Measurements from ENCODE around the gene GDPD4. TPM values are rescaled to one million over a fixed set of nuclear protein-coding genes. Genes with fewer than 3 reads are reported as not detected.

The GDPD4 gene
- total RNA-seq, 1 experiment from 2014 or later, result not detected

DNA sequence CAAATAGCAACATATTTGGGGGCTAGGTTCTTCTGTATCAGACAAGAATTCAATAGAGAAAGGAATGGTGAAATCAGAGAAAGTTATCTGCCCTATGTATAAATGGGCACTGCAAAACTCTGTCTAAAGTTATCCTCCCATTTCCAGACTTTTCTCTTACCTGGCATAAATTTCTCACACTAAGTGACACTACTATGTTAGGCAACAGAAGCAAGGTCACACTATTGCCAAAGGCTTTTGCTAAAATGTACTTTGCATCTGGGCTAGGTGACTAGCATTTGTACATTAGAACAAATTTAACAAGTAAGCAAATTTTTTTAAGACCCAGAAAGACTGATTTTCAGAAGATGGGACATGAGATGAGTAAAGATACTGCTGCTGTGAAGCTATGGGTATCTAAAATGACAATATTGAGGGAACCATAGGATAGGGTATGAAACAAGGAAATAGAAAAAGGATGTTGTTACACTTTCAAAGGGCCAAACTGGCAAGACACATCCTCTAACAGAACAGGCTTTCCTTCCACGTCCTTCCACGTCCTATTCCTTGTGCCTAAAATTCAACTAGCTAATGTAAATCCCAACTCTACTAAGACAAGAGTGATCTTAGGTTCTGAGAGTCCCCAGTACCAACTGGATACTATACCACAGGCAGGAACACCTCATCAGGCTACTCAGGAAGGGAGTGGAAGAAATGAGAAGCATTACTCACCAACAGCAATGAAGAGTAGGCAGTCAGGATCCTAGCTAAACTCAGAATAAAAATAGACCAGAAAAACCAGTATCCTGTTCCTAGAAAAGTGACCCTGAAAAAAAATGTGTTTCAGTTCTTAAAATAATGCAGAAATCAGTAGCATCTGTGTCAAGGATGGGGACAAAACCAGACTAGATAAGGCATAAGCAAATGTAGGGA is 22.6 kb downstream of the GDPD4 start:
- TF ChIP-seq SP1 (IDR thresholded peaks at IDR 0.05; ENCODE audit: low read depth), result peak; percentile 21; the same call in 1 of the 2 replicates
- no peak for TF ChIP-seq EZH2phosphoT487 (IDR thresholded peaks at IDR 0.05; ENCODE audit: borderline replicate concordance)

DNA sequence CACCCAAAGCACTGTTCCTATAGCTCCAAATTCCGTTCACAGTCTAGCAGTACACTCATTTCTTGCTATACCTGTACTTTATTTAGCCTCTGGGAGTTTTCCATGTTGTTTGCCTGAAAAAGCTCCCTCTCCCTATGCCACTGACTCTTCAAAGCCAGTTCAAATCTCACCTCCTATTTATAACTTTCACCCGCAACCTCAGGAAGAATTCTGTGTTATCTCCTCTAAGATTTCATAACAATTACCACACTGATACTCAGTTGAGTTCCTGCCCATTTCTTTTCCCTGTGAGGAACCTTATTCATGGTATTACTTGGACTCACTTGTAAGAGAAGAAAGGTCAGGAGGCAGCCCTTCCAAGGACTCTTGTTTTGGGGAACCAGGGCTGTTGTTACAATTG is 25.2 kb downstream of the GDPD4 start:
- no peak overlapping the region for H3K9ac ChIP-seq (ENCODE audit: low read length)
- H3K27me3 ChIP-seq (ENCODE audit: insufficient read depth, low read length), result no peaks in the 10 kb centered on the region
- H3K4me2 ChIP-seq (ENCODE audit: low read length), result no peak overlapping the region
- ATAC-seq, result no peak
- ChIA-PET CTCF (no interaction called here), RAD21 (ENCODE audit: low non-redundant PET in 1 of 2, low total read pairs in 2 of 2, uncharacterized antibody in 2 of 2, unreplicated experiment in 2 of 2) (no interaction called here), POLR2A (no interaction called here)
- H4K20me1 ChIP-seq (ENCODE audit: insufficient read depth), result no peaks in the 10 kb centered on the region
- peaks cover 0 to 8% of the 10 kb centered on the region in 2 experiments; a peak in 1 of 4 replicates for H3K4me1 ChIP-seq (ENCODE audit: control insufficient read depth in 1 of 2, insufficient read depth in 2 of 2, low read length in 2 of 2)
- no peak overlapping the region for H2AFZ ChIP-seq (ENCODE audit: low read depth, low read length, poor library complexity, severe bottlenecking)
- intact Hi-C loops (cut with micrococcal nuclease), result no loop called here
- no peaks in the 10 kb centered on the region for H3K36me3 ChIP-seq (ENCODE audit: control insufficient read depth in 1 of 2, insufficient read depth in 2 of 2, low read length in 2 of 2)
- H3K9me2 ChIP-seq (ENCODE audit: insufficient read depth), result no peaks in the 10 kb centered on the region
- H3K79me2 ChIP-seq (ENCODE audit: insufficient read depth, low read length), result no peaks in the 10 kb centered on the region
- no peak overlapping the region for H3K4me3 ChIP-seq (replicated peaks in 1 of 2; ENCODE audit: low read depth in 1 of 2, low read length in 2 of 2)
- DNase-seq (ENCODE audit: low read depth, low spot score), result no peak
- no peak overlapping the region for H3K27ac ChIP-seq (ENCODE audit: low read depth, low read length)
- BruUV-seq (replicated peaks), result no TSS peak
- H3K9me3 ChIP-seq (ENCODE audit: control insufficient read depth in 1 of 2, insufficient read depth in 1 of 2, low read depth in 1 of 2, low read length in 2 of 2), result no peaks in the 10 kb centered on the region
- TF ChIP-seq, protein P1, sequence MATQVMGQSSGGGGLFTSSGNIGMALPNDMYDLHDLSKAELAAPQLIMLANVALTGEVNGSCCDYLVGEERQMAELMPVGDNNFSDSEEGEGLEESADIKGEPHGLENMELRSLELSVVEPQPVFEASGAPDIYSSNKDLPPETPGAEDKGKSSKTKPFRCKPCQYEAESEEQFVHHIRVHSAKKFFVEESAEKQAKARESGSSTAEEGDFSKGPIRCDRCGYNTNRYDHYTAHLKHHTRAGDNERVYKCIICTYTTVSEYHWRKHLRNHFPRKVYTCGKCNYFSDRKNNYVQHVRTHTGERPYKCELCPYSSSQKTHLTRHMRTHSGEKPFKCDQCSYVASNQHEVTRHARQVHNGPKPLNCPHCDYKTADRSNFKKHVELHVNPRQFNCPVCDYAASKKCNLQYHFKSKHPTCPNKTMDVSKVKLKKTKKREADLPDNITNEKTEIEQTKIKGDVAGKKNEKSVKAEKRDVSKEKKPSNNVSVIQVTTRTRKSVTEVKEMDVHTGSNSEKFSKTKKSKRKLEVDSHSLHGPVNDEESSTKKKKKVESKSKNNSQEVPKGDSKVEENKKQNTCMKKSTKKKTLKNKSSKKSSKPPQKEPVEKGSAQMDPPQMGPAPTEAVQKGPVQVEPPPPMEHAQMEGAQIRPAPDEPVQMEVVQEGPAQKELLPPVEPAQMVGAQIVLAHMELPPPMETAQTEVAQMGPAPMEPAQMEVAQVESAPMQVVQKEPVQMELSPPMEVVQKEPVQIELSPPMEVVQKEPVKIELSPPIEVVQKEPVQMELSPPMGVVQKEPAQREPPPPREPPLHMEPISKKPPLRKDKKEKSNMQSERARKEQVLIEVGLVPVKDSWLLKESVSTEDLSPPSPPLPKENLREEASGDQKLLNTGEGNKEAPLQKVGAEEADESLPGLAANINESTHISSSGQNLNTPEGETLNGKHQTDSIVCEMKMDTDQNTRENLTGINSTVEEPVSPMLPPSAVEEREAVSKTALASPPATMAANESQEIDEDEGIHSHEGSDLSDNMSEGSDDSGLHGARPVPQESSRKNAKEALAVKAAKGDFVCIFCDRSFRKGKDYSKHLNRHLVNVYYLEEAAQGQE (IDR thresholded peaks at IDR 0.05; ENCODE audit: low read depth), result no peak
- TF ChIP-seq YY1 (IDR thresholded peaks at IDR 0.05; ENCODE audit: extremely low read depth, insufficient replicate concordance, low read depth, low read length) (no peak), EZH2 (IDR thresholded peaks at IDR 0.05) (no peak), EZH2phosphoT487 (IDR thresholded peaks at IDR 0.05; ENCODE audit: borderline replicate concordance) (no peak)
- TF ChIP-seq, protein P2, sequence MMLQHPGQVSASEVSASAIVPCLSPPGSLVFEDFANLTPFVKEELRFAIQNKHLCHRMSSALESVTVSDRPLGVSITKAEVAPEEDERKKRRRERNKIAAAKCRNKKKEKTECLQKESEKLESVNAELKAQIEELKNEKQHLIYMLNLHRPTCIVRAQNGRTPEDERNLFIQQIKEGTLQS (IDR thresholded peaks at IDR 0.05), result no peak
- TF ChIP-seq, protein P3, sequence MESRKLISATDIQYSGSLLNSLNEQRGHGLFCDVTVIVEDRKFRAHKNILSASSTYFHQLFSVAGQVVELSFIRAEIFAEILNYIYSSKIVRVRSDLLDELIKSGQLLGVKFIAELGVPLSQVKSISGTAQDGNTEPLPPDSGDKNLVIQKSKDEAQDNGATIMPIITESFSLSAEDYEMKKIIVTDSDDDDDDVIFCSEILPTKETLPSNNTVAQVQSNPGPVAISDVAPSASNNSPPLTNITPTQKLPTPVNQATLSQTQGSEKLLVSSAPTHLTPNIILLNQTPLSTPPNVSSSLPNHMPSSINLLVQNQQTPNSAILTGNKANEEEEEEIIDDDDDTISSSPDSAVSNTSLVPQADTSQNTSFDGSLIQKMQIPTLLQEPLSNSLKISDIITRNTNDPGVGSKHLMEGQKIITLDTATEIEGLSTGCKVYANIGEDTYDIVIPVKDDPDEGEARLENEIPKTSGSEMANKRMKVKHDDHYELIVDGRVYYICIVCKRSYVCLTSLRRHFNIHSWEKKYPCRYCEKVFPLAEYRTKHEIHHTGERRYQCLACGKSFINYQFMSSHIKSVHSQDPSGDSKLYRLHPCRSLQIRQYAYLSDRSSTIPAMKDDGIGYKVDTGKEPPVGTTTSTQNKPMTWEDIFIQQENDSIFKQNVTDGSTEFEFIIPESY (IDR thresholded peaks at IDR 0.05; ENCODE audit: extremely low read depth, insufficient replicate concordance, low read length), result no peak

More for the DNA sequence above, 22.6 kb downstream of the GDPD4 start:
- Histone ChIP-seq H3K9me3 (ENCODE audit: control insufficient read depth in 1 of 2, insufficient read depth in 1 of 2, low read depth in 1 of 2, low read length in 2 of 2) (no peaks in the 10 kb centered on the region), H3K27ac (ENCODE audit: low read depth, low read length) (no peak overlapping the region), H3K4me2 (ENCODE audit: low read length) (peak overlapping the region; percentile 12; the same call in 1 of the 2 replicates), H2AFZ (ENCODE audit: low read depth, low read length, poor library complexity, severe bottlenecking) (no peak overlapping the region), H3K9me2 (ENCODE audit: insufficient read depth) (no peaks in the 10 kb centered on the region), H3K36me3 (ENCODE audit: control insufficient read depth in 1 of 2, insufficient read depth in 2 of 2, low read length in 2 of 2) (no peaks in the 10 kb centered on the region), H3K27me3 (ENCODE audit: insufficient read depth, low read length) (no peaks in the 10 kb centered on the region), H3K9ac (ENCODE audit: low read length) (no peak overlapping the region), H3K4me3 (replicated peaks in 1 of 2; ENCODE audit: low read depth in 1 of 2, low read length in 2 of 2) (no peak overlapping the region), H4K20me1 (ENCODE audit: insufficient read depth) (no peaks in the 10 kb centered on the region), H3K79me2 (ENCODE audit: insufficient read depth, low read length) (no peaks in the 10 kb centered on the region), H3K4me1 (ENCODE audit: control insufficient read depth in 1 of 2, insufficient read depth in 2 of 2, low read length in 2 of 2) (peaks cover 0 to 8% of the 10 kb centered on the region in 2 experiments; a peak in 1 of 4 replicates)
- ATAC-seq (no peak), DNase-seq (ENCODE audit: low read depth, low spot score) (no peak)
- RAD21 ChIA-PET (ENCODE audit: low non-redundant PET in 1 of 2, low total read pairs in 2 of 2, uncharacterized antibody in 2 of 2, unreplicated experiment in 2 of 2), result no interaction called here
- CTCF ChIA-PET, result no interaction called here
- intact Hi-C loops (cut with micrococcal nuclease), result no loop called here
- no TSS peak for BruUV-seq (replicated peaks)
- POLR2A ChIA-PET, result no interaction called here
